Gastrocnemius medialis (tissue), 4 donors: Measurements from ENCODE around the gene C17orf58. TPM values are rescaled to one million over a fixed set of nuclear protein-coding genes. Genes with fewer than 3 reads are reported as not detected.
"Not testable (repeated sequence)": the region's sequence is repeated elsewhere in the genome, so short reads cannot be mapped to it uniquely, and the experiment has no call there.

Experiments
- ATAC-seq, 2 donors: fragments of 150-250 bp; one replicate each; pipeline ENCODE4 v1.9.1; 2016
- DNase-seq, 2 donors: peaks; one replicate each; pipeline ENCODE4 v3.0.0-alpha.2; 2019
- H3K27ac ChIP-seq, 4 donors: fragments of 200-600 bp; sonication (generic); 1 replicate in 1 of 4; 2 replicates in 3 of 4; pipeline ENCODE4 v1.5.1; 2016 to 2018; ENCODE audit warnings: mild to moderate bottlenecking in 2 of 4, moderate library complexity in 1 of 4
- H3K27me3 ChIP-seq, 3 donors: fragments of 200-600 bp; sonication (generic) in 2 of 3; 1 replicate in 1 of 3; 2 replicates in 2 of 3; pipeline versions ENCODE4 v1.5.1 to v1.6.0; 2016 to 2019; ENCODE audit warnings: mild to moderate bottlenecking in 1 of 3, moderate library complexity in 1 of 3
- H3K36me3 ChIP-seq, 2 donors: fragments of 200-600 bp; sonication (generic) in 1 of 2; one replicate each; pipeline ENCODE4 v1.5.1; 2017 to 2018
- H3K4me1 ChIP-seq, 2 donors: fragments of 200-600 bp; sonication (generic) in 1 of 2; one replicate each; pipeline ENCODE4 v1.5.1; 2016 to 2017; ENCODE audit warnings: mild to moderate bottlenecking in 2 of 2
- H3K4me3 ChIP-seq, 4 donors: fragments of 200-600 bp; sonication (generic) in 3 of 4; 1 replicate in 1 of 4; 2 replicates in 3 of 4; pipeline ENCODE4 v1.5.1; 2016 to 2019; ENCODE audit warnings: mild to moderate bottlenecking in 2 of 4
- H3K9me3 ChIP-seq, 3 donors: fragments of 200-600 bp; sonication (generic) in 2 of 3; 1 replicate in 1 of 3; 2 replicates in 2 of 3; pipeline ENCODE4 v1.5.1; 2016 to 2019
- POLR2A ChIP-seq, 2 donors: fragments of 450-650 bp; IDR thresholded peaks; one replicate each; pipeline ENCODE4 v1.6.1; 2017; ENCODE audit warnings: antibody characterized with exemption in 2 of 2, mild to moderate bottlenecking in 2 of 2, moderate library complexity in 2 of 2
- in situ Hi-C, 4 donors: fragments of 200-750 bp; cut with MboI; loops; one replicate each; pipeline versions ENCODE4 v1.15.0 to v1.8.0; 2017; ENCODE audit warnings: low sequenced_read_pairs in 4 of 4
- intact Hi-C: fragments of 100-400 bp; cut with DNase I; formaldehyde crosslinking; loops from one replicate; pipeline ENCODE4 v1.15.1; 2023; ENCODE audit warnings: low total_unique reads
- total RNA-seq, 4 donors: library from RNA; depleted of rRNA; stranded (reverse); fragments of >200 nt; gene quantifications; one replicate each; pipeline versions ENCODE4 v1.1.0 to v1.2.3, GENCODE V29; 2016
- TF ChIP-seq, protein P1 (sequence below), 5 experiments: fragments of 450-650 bp in 3 of 5; fragments of 200-600 bp in 2 of 5; sonication (generic) in 2 of 5; IDR thresholded peaks in 4 of 5; conservative IDR thresholded peaks in 1 of 5; 1 replicate in 4 of 5; 2 replicates in 1 of 5; pipeline ENCODE4 v1.5.1; 2016 to 2019; ENCODE audit warnings: antibody characterized with exemption in 5 of 5, mild to moderate bottlenecking in 3 of 5, moderate library complexity in 3 of 5

The C17orf58 gene
- total RNA-seq, 4 donors from 2014 or later = 1.5 to 9.0 (median 5.6) TPM

GRCh38 chr17:68034452-68034776 lies 38.1 kb upstream of the C17orf58 start:
- Histone ChIP-seq H3K4me1 (peaks cover 12 to 13% of the 10 kb centered on the region in 2 donors), H3K27me3 (no peaks in the 10 kb centered on the region), H3K4me3 (peak overlapping the region in 2 of 4 donors; percentile 48 to 100), H3K36me3 (peaks cover 0 to 23% of the 10 kb centered on the region in 2 donors), H3K27ac (peak overlapping the region in 1 of 4 donors; percentile 55), H3K9me3 (no peaks in the 10 kb centered on the region)
- DNase-seq = no peak
- in situ Hi-C loops = no loop called here
- ATAC-seq = no peak
- intact Hi-C loops = loop anchor here (10.0 kb wide), 1 partner anchor 320 kb away; the partner anchor contains the start of gene NOL11
- TF ChIP-seq POLR2A (IDR thresholded peaks at IDR 0.05) = no peak
- TF ChIP-seq, protein P1, sequence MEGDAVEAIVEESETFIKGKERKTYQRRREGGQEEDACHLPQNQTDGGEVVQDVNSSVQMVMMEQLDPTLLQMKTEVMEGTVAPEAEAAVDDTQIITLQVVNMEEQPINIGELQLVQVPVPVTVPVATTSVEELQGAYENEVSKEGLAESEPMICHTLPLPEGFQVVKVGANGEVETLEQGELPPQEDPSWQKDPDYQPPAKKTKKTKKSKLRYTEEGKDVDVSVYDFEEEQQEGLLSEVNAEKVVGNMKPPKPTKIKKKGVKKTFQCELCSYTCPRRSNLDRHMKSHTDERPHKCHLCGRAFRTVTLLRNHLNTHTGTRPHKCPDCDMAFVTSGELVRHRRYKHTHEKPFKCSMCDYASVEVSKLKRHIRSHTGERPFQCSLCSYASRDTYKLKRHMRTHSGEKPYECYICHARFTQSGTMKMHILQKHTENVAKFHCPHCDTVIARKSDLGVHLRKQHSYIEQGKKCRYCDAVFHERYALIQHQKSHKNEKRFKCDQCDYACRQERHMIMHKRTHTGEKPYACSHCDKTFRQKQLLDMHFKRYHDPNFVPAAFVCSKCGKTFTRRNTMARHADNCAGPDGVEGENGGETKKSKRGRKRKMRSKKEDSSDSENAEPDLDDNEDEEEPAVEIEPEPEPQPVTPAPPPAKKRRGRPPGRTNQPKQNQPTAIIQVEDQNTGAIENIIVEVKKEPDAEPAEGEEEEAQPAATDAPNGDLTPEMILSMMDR (IDR thresholded peaks at IDR 0.05 in 4 of 5, conservative IDR thresholded peaks at IDR 0.05 in 1 of 5) = no peak

DNA sequence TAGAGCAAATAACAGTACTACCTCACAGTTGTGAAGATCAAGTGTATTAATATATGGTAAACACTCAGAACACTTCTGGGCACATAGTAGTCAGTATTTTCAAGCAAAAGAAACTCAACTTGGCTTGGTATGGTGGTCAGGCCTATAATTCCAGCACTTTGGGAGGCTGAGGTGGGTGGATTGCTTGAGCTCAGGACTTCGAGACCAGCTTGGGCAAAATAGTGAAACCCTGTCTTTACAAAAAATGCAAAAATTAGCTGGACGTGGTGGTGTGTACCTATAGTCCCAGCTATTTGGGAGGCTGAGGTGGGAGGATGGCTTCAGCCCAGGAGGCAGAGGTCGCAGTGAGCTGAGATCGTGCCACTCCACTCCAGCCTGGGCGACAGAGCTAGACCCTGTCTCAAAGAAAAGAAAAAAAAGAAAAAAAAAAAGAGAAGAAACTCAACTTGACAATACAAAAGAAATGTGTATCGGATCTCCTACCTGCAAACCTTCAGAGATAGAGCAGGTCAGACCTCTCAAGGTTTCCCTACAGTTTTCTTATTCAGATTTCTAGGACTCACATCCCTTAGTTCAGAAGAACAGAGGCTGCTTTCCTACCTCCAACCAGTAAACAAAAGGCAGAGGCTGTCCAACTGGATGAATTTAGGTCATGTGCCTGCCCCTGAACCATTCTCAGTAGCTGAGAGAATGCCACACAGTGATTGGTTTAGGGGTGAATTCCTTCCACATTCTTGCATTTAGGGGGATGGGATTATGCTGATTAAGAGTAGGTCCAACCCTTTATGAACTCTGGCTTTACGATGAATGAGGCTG lies 37.6 kb upstream of the C17orf58 start:
- Histone ChIP-seq H3K27ac (no peak overlapping the region), H3K36me3 (peaks cover 0 to 18% of the 10 kb centered on the region in 2 donors), H3K4me3 (no peak overlapping the region), H3K27me3 (no peaks in the 10 kb centered on the region), H3K9me3 (no peaks in the 10 kb centered on the region), H3K4me1 (peaks cover 12 to 13% of the 10 kb centered on the region in 2 donors)
- ATAC-seq = no peak
- TF ChIP-seq POLR2A (IDR thresholded peaks at IDR 0.05) = no peak
- TF ChIP-seq, protein P1 (IDR thresholded peaks at IDR 0.05 in 4 of 5, conservative IDR thresholded peaks at IDR 0.05 in 1 of 5) = no peak
- in situ Hi-C loops = no loop called here
- no peak for DNase-seq
- intact Hi-C loops = loop anchor here (10.0 kb wide), 1 partner anchor 319 kb away; the partner anchor contains the start of gene NOL11

DNA sequence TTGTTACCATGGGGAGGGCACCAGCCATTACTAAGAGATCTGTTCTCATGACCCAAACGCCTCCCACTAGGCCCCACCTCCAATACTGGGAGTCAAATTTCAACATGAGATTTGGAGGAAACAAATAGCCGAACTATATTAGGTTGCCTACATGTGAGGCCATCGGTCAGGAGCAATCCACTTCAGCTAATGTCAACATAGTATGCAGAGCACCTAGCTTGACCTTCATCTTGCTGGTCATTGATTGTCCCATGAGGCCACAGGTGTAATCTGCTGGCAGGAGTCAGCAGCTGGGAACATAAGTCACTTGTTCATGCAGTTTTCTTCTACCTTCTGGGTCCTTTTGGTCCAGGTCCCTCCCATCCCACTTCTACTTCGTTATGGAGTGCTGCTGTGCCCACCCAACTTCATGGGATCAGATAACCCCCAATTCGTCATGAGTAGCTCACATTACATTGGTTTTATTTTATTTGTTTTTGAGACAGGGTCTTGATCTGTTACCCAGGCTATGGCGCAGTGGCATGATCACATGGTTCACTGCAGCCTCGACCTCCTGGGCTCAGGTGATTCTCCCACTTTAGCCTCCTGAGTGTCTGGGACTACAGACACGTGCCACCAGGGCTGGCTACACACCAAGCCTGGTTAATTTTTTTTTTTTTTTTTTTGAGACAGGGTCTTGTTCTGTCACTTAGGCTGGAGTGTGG lies 33.4 kb upstream of the C17orf58 start:
- Histone ChIP-seq H3K9me3 (no peaks in the 10 kb centered on the region), H3K4me1 (peaks cover 0 to under 1% of the 10 kb centered on the region in 2 donors), H3K4me3 (no peak overlapping the region), H3K27ac (no peak overlapping the region), H3K36me3 (no peaks in the 10 kb centered on the region), H3K27me3 (no peaks in the 10 kb centered on the region)
- intact Hi-C loops = loop anchor here (10.0 kb wide), 1 partner anchor 315 kb away; the partner anchor contains the start of gene NOL11
- in situ Hi-C loops = no loop called here
- DNase-seq (no peak), ATAC-seq (no peak)
- TF ChIP-seq, protein P1 (IDR thresholded peaks at IDR 0.05 in 4 of 5, conservative IDR thresholded peaks at IDR 0.05 in 1 of 5) = no peak
- TF ChIP-seq POLR2A (IDR thresholded peaks at IDR 0.05) = no peak

DNA sequence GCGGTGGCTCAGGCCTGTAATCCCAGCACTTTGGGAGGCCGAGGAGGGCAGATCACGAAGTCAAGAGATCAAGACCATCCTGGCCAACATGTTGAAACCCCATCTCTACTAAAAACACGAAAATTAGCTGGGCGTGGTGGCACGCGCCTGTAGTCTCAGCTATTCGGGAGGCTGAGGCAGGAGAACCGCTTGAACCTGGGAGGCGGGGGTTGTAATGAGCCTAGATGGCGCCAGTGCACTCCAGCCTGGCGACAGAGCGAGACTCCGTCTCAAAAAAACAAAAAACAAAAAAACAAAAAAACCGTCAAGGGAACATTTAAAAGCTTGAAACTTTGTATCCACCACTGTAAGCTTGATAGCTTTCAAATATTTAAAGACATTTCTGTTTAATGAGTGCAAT lies 26.3 kb upstream of the C17orf58 start:
- H3K9me3 ChIP-seq, H3K27ac ChIP-seq, H3K4me3 ChIP-seq, ATAC-seq, H3K36me3 ChIP-seq, H3K27me3 ChIP-seq, DNase-seq, intact Hi-C loops, H3K4me1 ChIP-seq: not testable (repeated sequence)
- in situ Hi-C loops = loop anchor here in 1 of 4 donors (25.0 kb wide), 1 partner anchor 110 kb away; no protein-coding TSS in a partner anchor

- TF ChIP-seq, protein P1 (IDR thresholded peaks at IDR 0.05 in 4 of 5, conservative IDR thresholded peaks at IDR 0.05 in 1 of 5) = no peak
- TF ChIP-seq POLR2A (IDR thresholded peaks at IDR 0.05) = no peak
These were observed 25.7 kb upstream of the C17orf58 start for GRCh38 chr17:68021963-68022362.

DNA sequence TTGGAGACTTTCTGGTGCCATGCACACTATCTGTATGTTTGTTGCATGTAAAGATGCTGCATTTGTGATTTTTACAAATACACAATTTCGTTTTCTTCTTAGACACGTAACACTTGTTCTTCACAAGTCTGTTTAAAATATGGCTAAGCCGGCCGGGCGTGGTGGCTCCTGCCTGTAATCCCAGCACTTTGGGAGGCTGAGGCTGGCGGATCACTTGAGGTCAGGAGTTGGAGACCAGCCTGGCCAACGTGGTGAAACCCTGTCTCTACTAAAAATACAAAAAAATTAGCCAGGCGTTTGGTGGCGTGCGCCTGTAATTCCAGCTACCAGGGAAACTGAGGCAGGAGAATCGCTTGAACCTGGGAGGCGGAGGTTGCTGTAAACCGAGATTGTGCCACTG lies 24.5 kb upstream of the C17orf58 start:
- in situ Hi-C loops = loop anchor here in 1 of 4 donors (25.0 kb wide), 1 partner anchor 108 kb away; no protein-coding TSS in a partner anchor
- H3K9me3 ChIP-seq, H3K4me1 ChIP-seq, H3K36me3 ChIP-seq, DNase-seq, ATAC-seq, H3K27me3 ChIP-seq: not testable (repeated sequence)
- peak overlapping the region; percentile 85 to 92 (median 89) for H3K27ac ChIP-seq
- intact Hi-C loops = loop anchor here (1.0 kb wide), 2 partner anchors 15 to 27 kb away; partner anchors contain the start of gene KPNA2
- peak overlapping the region; percentile 66 to 79 (median 69) for H3K4me3 ChIP-seq

More at GRCh38 chr17:68021963-68022362, 25.7 kb upstream of the C17orf58 start:
- intact Hi-C loops (no loop called here), in situ Hi-C loops (loop anchor here in 1 of 4 donors (25.0 kb wide), 1 partner anchor 110 kb away; no protein-coding TSS in a partner anchor)
- no peaks in the 10 kb centered on the region for H3K9me3 ChIP-seq
- ATAC-seq = no peak
- no peak for DNase-seq
- H3K27me3 ChIP-seq = no peaks in the 10 kb centered on the region
- peaks cover 0 to 6% of the 10 kb centered on the region in 2 donors for H3K4me1 ChIP-seq
- H3K27ac ChIP-seq = no peak overlapping the region
- no peak overlapping the region for H3K4me3 ChIP-seq
- H3K36me3 ChIP-seq = no peaks in the 10 kb centered on the region
